ENCODE results near the gene SULT1A3. TPM values are rescaled to one million over a fixed set of nuclear protein-coding genes. Genes with fewer than 3 reads are reported as not detected.

Gene SULT1A3
- total RNA-seq, 1 experiment from 2014 or later: 8.5 TPM

- no peaks in the 10 kb centered on the region for H3K36me3 ChIP-seq (ENCODE audit: low read depth, low read length)
- H2AFZ ChIP-seq (ENCODE audit: low read length): no peak overlapping the region
- TF ChIP-seq CTCF (conservative IDR thresholded peaks at IDR 0.05; ENCODE audit: low read depth, low read length) (no peak), EZH2phosphoT487 (IDR thresholded peaks at IDR 0.05; ENCODE audit: borderline replicate concordance, low read length) (no peak), EZH2 (IDR thresholded peaks at IDR 0.05; ENCODE audit: low read length, unreplicated experiment) (no peak)
- intact Hi-C loops (cut with micrococcal nuclease): no loop called here
- no peaks in the 10 kb centered on the region for H3K9me2 ChIP-seq (replicated peaks; ENCODE audit: low read length)
- no peak overlapping the region for H3K27ac ChIP-seq (ENCODE audit: low read length)
- no peaks in the 10 kb centered on the region for H4K20me1 ChIP-seq (ENCODE audit: low read length)
- ATAC-seq (no peak), DNase-seq (no peak)
- H3F3A ChIP-seq (ENCODE audit: low read length, unreplicated experiment): no peaks in the 10 kb centered on the region
- H3K27me3 ChIP-seq (ENCODE audit: low read length): no peaks in the 10 kb centered on the region
- no peak overlapping the region for H3K9ac ChIP-seq (ENCODE audit: low read length)
- H3K9me3 ChIP-seq (ENCODE audit: low read length): no peaks in the 10 kb centered on the region
- H3K4me3 ChIP-seq (ENCODE audit: low read length): no peak overlapping the region
- H3K4me1 ChIP-seq (ENCODE audit: insufficient read depth, low read length): no peaks in the 10 kb centered on the region
- no peak overlapping the region for H3K4me2 ChIP-seq (ENCODE audit: low read length)
- no TSS peak for BruUV-seq (replicated peaks)
- CTCF ChIA-PET: no interaction called here
- POLR2A ChIA-PET (ENCODE audit: unreplicated experiment): no interaction called here
- no peaks in the 10 kb centered on the region for H3K79me2 ChIP-seq (ENCODE audit: low read length)
Observed at GRCh38 chr16:30179931-30180330, 19.1 kb upstream of the SULT1A3 start.

GRCh38 chr16:30180741-30181140 lies 18.3 kb upstream of the SULT1A3 start:
- DNase-seq (no peak), ATAC-seq (no peak)
- Histone ChIP-seq H3K9ac (ENCODE audit: low read length) (no peak overlapping the region), H3K4me1 (ENCODE audit: insufficient read depth, low read length) (no peaks in the 10 kb centered on the region), H2AFZ (ENCODE audit: low read length) (no peak overlapping the region), H3K9me3 (ENCODE audit: low read length) (no peaks in the 10 kb centered on the region), H4K20me1 (ENCODE audit: low read length) (no peaks in the 10 kb centered on the region), H3K4me3 (ENCODE audit: low read length) (no peak overlapping the region), H3K36me3 (ENCODE audit: low read depth, low read length) (no peaks in the 10 kb centered on the region), H3K4me2 (ENCODE audit: low read length) (no peak overlapping the region), H3K27ac (ENCODE audit: low read length) (no peak overlapping the region), H3F3A (ENCODE audit: low read length, unreplicated experiment) (no peaks in the 10 kb centered on the region), H3K27me3 (ENCODE audit: low read length) (no peaks in the 10 kb centered on the region), H3K9me2 (replicated peaks; ENCODE audit: low read length) (no peaks in the 10 kb centered on the region), H3K79me2 (ENCODE audit: low read length) (no peaks in the 10 kb centered on the region)
- BruUV-seq (replicated peaks): no TSS peak
- intact Hi-C loops (cut with micrococcal nuclease): no loop called here
- POLR2A ChIA-PET (ENCODE audit: unreplicated experiment): interaction anchor here (0.6 kb wide), 1 partner anchor 429 kb away, joined by 11 read pairs; no protein-coding TSS in a partner anchor
- CTCF ChIA-PET: no interaction called here
- no peak for TF ChIP-seq CTCF (conservative IDR thresholded peaks at IDR 0.05; ENCODE audit: low read depth, low read length)
- TF ChIP-seq EZH2 (IDR thresholded peaks at IDR 0.05; ENCODE audit: low read length, unreplicated experiment): no peak
- no peak for TF ChIP-seq EZH2phosphoT487 (IDR thresholded peaks at IDR 0.05; ENCODE audit: borderline replicate concordance, low read length)

- ATAC-seq: peak; percentile 92
- Histone ChIP-seq H3K9me2 (replicated peaks; ENCODE audit: low read length) (no peaks in the 10 kb centered on the region), H2AFZ (ENCODE audit: low read length) (peak within 1 kb of the TSS; percentile 76), H4K20me1 (ENCODE audit: low read length) (no peaks in the 10 kb centered on the region), H3K27ac (ENCODE audit: low read length) (no peak within 1 kb of the TSS), H3F3A (ENCODE audit: low read length, unreplicated experiment) (no peaks in the 10 kb centered on the region), H3K9me3 (ENCODE audit: low read length) (no peaks in the 10 kb centered on the region), H3K4me2 (ENCODE audit: low read length) (peak within 1 kb of the TSS; percentile 74), H3K4me3 (ENCODE audit: low read length) (peak within 1 kb of the TSS; percentile 64), H3K36me3 (ENCODE audit: low read depth, low read length) (no peaks in the 10 kb centered on the region), H3K4me1 (ENCODE audit: insufficient read depth, low read length) (no peaks in the 10 kb centered on the region), H3K79me2 (ENCODE audit: low read length) (no peaks in the 10 kb centered on the region), H3K27me3 (ENCODE audit: low read length) (no peaks in the 10 kb centered on the region), H3K9ac (ENCODE audit: low read length) (peak within 1 kb of the TSS; percentile 53; the same call in 1 of the 2 replicates)
- BruUV-seq (replicated peaks): no TSS peak
- ChIA-PET POLR2A (ENCODE audit: unreplicated experiment) (interaction anchor here (1.0 kb wide), 1 partner anchor 374 kb away, joined by 3 read pairs; the partner anchor contains the start of gene ZNF764), CTCF (no interaction called here)
- TF ChIP-seq EZH2 (IDR thresholded peaks at IDR 0.05; ENCODE audit: low read length, unreplicated experiment) (no peak), CTCF (conservative IDR thresholded peaks at IDR 0.05; ENCODE audit: low read depth, low read length) (no peak), EZH2phosphoT487 (IDR thresholded peaks at IDR 0.05; ENCODE audit: borderline replicate concordance, low read length) (no peak)
- intact Hi-C loops (cut with micrococcal nuclease): no loop called here
- peak; percentile 75 for DNase-seq
Observed at GRCh38 chr16:30183233-30184095, 15.6 kb upstream of the SULT1A3 start, which contains the start of gene CORO1A. Gene CORO1A (plus strand): TSS chr16:30183602. CDS start chr16:30185210, 1,608 bp downstream.
